Keratinocyte (primary cell): ENCODE results near the gene MED26.

Experiments
- CTCF ChIP-seq, 3 experiments: IDR thresholded peaks in 1 of 3; conservative IDR thresholded peaks in 1 of 3; optimal IDR thresholded peaks in 1 of 3; 2 replicates in 2 of 3; 3 replicates in 1 of 3; pipeline versions ENCODE3 to v1.5.1; 2011; ENCODE audit warnings: low read length in 3 of 3, mild to moderate bottlenecking in 3 of 3, moderate library complexity in 2 of 3, control low read depth in 1 of 3, inconsistent platforms in 1 of 3; ENCODE audit not compliant: insufficient read depth in 2 of 3; ENCODE audit errors: extremely low read depth in 1 of 3
- EZH2 ChIP-seq: IDR thresholded peaks from one replicate; pipeline ENCODE4 v1.6.1; 2012; ENCODE audit warnings: inconsistent platforms, mild to moderate bottlenecking, low read length, moderate library complexity

- TF ChIP-seq CTCF (optimal IDR thresholded peaks at IDR 0.05 in 1 of 3, IDR thresholded peaks at IDR 0.05 in 1 of 3, conservative IDR thresholded peaks at IDR 0.05 in 1 of 3; ENCODE audit: extremely low read depth in 1 of 3, insufficient read depth in 2 of 3, low read length in 3 of 3) (no peak), EZH2 (no peak)
These were observed 83.4 kb downstream of the MED26 start for GRCh38 chr19:16544473-16545231.
